ENCODE data around the gene DPYD. TPM values are rescaled to one million over a fixed set of nuclear protein-coding genes. Genes with fewer than 3 reads are reported as not detected.

DPYD gene
- total and polyA plus RNA-seq, 9 of the 15 experiments (the other 6 are each of a cell fraction or from before 2014, with no cell fraction given) = 0.03 to 0.25 (median 0.08) TPM; not detected in 2

GRCh38 chr1:97920832-97921571 lies at the start of gene DPYD (continued):
- TF ChIP-seq, protein P1, sequence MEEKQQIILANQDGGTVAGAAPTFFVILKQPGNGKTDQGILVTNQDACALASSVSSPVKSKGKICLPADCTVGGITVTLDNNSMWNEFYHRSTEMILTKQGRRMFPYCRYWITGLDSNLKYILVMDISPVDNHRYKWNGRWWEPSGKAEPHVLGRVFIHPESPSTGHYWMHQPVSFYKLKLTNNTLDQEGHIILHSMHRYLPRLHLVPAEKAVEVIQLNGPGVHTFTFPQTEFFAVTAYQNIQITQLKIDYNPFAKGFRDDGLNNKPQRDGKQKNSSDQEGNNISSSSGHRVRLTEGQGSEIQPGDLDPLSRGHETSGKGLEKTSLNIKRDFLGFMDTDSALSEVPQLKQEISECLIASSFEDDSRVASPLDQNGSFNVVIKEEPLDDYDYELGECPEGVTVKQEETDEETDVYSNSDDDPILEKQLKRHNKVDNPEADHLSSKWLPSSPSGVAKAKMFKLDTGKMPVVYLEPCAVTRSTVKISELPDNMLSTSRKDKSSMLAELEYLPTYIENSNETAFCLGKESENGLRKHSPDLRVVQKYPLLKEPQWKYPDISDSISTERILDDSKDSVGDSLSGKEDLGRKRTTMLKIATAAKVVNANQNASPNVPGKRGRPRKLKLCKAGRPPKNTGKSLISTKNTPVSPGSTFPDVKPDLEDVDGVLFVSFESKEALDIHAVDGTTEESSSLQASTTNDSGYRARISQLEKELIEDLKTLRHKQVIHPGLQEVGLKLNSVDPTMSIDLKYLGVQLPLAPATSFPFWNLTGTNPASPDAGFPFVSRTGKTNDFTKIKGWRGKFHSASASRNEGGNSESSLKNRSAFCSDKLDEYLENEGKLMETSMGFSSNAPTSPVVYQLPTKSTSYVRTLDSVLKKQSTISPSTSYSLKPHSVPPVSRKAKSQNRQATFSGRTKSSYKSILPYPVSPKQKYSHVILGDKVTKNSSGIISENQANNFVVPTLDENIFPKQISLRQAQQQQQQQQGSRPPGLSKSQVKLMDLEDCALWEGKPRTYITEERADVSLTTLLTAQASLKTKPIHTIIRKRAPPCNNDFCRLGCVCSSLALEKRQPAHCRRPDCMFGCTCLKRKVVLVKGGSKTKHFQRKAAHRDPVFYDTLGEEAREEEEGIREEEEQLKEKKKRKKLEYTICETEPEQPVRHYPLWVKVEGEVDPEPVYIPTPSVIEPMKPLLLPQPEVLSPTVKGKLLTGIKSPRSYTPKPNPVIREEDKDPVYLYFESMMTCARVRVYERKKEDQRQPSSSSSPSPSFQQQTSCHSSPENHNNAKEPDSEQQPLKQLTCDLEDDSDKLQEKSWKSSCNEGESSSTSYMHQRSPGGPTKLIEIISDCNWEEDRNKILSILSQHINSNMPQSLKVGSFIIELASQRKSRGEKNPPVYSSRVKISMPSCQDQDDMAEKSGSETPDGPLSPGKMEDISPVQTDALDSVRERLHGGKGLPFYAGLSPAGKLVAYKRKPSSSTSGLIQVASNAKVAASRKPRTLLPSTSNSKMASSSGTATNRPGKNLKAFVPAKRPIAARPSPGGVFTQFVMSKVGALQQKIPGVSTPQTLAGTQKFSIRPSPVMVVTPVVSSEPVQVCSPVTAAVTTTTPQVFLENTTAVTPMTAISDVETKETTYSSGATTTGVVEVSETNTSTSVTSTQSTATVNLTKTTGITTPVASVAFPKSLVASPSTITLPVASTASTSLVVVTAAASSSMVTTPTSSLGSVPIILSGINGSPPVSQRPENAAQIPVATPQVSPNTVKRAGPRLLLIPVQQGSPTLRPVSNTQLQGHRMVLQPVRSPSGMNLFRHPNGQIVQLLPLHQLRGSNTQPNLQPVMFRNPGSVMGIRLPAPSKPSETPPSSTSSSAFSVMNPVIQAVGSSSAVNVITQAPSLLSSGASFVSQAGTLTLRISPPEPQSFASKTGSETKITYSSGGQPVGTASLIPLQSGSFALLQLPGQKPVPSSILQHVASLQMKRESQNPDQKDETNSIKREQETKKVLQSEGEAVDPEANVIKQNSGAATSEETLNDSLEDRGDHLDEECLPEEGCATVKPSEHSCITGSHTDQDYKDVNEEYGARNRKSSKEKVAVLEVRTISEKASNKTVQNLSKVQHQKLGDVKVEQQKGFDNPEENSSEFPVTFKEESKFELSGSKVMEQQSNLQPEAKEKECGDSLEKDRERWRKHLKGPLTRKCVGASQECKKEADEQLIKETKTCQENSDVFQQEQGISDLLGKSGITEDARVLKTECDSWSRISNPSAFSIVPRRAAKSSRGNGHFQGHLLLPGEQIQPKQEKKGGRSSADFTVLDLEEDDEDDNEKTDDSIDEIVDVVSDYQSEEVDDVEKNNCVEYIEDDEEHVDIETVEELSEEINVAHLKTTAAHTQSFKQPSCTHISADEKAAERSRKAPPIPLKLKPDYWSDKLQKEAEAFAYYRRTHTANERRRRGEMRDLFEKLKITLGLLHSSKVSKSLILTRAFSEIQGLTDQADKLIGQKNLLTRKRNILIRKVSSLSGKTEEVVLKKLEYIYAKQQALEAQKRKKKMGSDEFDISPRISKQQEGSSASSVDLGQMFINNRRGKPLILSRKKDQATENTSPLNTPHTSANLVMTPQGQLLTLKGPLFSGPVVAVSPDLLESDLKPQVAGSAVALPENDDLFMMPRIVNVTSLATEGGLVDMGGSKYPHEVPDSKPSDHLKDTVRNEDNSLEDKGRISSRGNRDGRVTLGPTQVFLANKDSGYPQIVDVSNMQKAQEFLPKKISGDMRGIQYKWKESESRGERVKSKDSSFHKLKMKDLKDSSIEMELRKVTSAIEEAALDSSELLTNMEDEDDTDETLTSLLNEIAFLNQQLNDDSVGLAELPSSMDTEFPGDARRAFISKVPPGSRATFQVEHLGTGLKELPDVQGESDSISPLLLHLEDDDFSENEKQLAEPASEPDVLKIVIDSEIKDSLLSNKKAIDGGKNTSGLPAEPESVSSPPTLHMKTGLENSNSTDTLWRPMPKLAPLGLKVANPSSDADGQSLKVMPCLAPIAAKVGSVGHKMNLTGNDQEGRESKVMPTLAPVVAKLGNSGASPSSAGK (IDR thresholded peaks at IDR 0.05) = peak; percentile 67; the same call in 1 of the 2 replicates
